Effector CD4-positive, alpha-beta T cell (primary cell): ENCODE data around the gene DIDO1.
"Not testable (repeated sequence)": the region's sequence is repeated elsewhere in the genome, so short reads cannot be mapped to it uniquely, and the experiment has no call there.

ENCODE experiments used
- DNase-seq: peaks from one replicate; pipeline ENCODE4 v3.0.0-alpha.2; 2020

Gene DIDO1

DNA sequence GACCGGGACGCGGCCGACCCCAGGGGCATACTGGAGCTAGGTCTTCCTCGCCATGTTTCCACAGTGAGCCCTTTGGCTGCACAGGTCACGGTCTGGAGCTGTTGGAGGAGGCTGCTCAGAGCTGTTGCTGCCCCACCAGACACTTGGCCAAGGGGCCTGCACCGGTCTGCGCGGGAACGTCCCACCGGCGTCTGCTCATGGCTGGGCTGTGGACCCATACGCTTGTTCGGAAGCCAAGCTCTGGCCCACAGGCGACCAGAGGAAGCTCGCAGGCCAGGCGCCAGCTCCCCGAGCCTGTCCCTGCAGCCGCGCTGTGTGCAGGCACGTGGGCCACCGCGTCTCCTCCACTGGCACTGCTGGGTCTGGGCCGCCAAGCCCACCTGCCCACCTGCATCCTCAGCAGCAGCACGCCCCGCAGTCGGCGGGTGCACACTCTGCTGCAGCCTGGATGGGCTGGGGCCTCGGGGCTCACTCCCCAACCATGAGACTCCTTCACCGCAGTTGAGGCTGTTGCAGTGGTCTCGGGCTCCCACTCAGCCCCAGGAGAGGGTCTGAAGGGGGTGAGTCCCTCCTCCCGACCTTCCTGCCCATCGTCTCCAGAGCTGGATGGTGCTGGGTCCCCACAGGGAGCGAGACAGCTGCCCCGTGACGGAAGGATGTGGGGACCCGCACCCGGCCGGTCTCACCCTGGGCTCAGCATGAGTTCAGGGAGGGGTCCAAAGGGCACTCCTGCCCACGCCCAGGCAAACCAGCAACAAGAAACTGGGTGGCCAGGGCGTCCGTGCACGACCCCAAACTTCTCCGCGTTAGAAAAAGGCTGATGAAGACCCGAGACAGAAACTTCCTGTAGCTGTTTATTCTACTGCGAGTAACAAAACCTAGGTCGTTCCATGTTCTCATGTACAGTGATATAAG, 49.1 kb downstream of the DIDO1 start:
- DNase-seq = no peak

GRCh38 chr20:62876501-62876901, 49.8 kb downstream of the DIDO1 start:
- DNase-seq = no peak

GRCh38 chr20:62875419-62876361, 50.6 kb downstream of the DIDO1 start:
- no peak for DNase-seq

GRCh38 chr20:62874964-62875344, 51.4 kb downstream of the DIDO1 start:
- DNase-seq = peak; percentile 0

- DNase-seq = not testable (repeated sequence)
Observed at GRCh38 chr20:62873681-62874031, 52.6 kb downstream of the DIDO1 start.

- DNase-seq = no peak
Observed at GRCh38 chr20:62873280-62873679, 53.0 kb downstream of the DIDO1 start.

GRCh38 chr20:62872862-62873261, 53.4 kb downstream of the DIDO1 start:
- DNase-seq = no peak

- peak; percentile 1 for DNase-seq
Observed at GRCh38 chr20:62872184-62872847, 54.0 kb downstream of the DIDO1 start.

GRCh38 chr20:62864207-62864606, 62.1 kb downstream of the DIDO1 start:
- no peak for DNase-seq

DNA sequence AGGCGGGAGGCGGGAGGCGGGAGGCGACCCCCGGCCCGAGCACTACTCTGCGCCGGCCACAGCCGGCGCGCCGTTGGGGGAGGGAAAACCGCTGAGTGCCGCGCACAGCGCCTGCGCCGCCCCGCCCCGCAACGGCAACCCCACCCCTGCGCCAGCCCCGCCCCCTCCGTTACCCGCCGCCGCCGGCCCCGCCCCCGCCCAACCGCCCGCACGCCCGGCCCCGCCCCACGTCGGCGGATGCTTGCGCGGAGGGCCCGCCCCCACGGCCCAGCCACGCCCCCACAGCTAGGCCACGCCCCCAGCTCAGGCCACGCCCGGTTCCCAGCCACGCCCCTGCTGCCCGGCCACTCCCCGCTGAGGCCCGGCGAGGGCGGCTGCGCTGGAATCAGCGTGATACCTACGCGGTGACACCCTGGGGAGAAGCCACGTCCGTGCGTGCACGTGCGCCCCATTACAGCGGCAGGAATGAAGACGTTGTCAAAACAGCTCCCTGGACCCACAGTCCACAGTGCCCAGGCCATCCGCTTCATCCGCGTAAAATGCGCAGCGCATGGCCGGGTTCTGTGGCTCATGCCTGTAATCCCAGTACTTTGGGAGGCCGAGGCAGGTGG, 64.5 kb downstream of the DIDO1 start, which contains the start of gene TCFL5:
Gene TCFL5, minus strand, starts transcription at position 97 of the 611 bp plus-strand sequence. CDS start 152 bp downstream, outside the sequence.
- peak; percentile 90 for DNase-seq

- DNase-seq = peak; percentile 40
Observed at GRCh38 chr20:62860924-62861691, 65.2 kb downstream of the DIDO1 start.

DNA sequence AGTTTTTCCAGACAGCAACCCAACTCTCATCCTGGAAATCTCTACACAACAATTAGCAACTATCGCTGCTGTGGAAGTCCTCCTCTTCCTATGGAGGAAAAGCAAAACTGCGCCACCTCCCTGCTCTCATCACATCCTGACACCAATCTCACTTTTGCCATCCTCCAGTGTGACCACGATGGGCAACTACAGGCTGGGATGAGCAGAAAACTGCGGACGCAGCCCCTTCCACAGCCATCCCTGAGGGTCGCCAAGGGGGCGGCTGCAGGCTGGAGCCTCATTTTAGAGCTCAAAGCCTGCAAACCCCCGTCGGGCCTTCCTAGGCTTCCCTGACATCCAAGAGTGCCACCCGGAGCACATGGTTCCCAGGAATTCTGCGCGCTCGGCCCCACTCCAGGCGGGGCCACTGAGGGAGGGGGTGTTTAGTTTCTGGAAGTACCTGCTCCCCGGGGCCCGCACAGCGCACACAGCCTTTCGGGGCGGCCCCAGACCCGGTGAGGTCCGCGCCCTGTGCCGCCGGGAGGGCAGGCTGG, 65.8 kb downstream of the DIDO1 start:
- DNase-seq = no peak

- no peak for DNase-seq
Observed at GRCh38 chr20:62859721-62860120, 66.6 kb downstream of the DIDO1 start.

GRCh38 chr20:62858058-62858830, 68.1 kb downstream of the DIDO1 start:
- no peak for DNase-seq

- no peak for DNase-seq
Observed at GRCh38 chr20:62856931-62857619, 69.2 kb downstream of the DIDO1 start.

GRCh38 chr20:62855120-62855519, 71.2 kb downstream of the DIDO1 start:
- no peak for DNase-seq

GRCh38 chr20:62854121-62854520, 72.2 kb downstream of the DIDO1 start:
- no peak for DNase-seq

DNA sequence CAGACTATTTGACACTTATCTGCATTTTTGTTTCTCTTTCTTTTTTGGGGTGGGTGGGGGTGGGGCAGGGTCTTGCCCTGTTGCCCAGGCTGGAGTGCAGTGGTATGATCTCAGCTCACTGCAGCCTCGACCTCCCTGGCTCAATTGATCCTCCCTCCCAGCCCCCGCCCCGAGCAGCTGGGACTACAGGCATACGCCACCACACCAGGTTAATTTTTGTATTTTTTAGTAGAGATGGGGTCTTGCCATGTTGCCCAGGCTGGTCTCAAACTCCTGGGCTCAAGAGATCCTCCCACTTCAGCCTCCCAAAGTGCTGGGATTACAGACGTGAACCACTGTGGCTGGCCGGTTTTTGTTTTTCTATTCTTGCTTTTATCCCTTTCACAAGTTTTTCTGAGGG, 73.0 kb downstream of the DIDO1 start:
- not testable (repeated sequence) for DNase-seq

- DNase-seq = no peak
Observed at GRCh38 chr20:62852841-62853240, 73.5 kb downstream of the DIDO1 start.

DNA sequence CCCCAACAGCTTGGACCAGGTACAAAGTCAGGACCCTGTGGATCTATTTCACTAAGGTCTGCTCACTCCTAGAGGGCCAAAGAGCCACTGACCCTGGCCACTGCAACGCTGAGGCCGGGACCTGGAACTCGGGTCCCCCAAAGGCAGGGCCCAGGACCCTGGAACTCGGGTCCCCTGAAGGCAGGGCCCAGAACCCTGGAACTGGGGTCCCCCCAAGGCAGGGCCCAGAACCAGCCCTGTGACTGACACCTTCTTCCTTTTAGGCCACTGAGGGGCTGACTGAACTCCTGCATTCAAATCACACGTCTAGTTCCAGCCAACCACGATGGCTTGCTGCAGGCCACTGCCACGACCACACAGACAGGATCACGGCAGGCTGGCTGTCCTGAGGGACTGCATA, 74.1 kb downstream of the DIDO1 start:
- DNase-seq = no peak
